ENCODE data around the gene TAS2R42. TPM values are rescaled to one million over a fixed set of nuclear protein-coding genes. Genes with fewer than 3 reads are reported as not detected.

The TAS2R42 gene
- not detected in 2 replicates for total RNA-seq

GRCh38 chr12:11186837-11187236, at the start of gene TAS2R42:
Gene TAS2R42 (minus strand): TSS chr12:11186937. CDS start chr12:11186937, 0 bp downstream.
- no peak for DNase-seq (ENCODE audit: extremely low read depth, low read depth, low spot score)

GRCh38 chr12:11233532-11233931, 46.8 kb upstream of the TAS2R42 start:
- DNase-seq (ENCODE audit: extremely low read depth, low read depth, low spot score) = no peak

- DNase-seq (ENCODE audit: extremely low read depth, low read depth, low spot score) = peak; percentile 31
These were observed 41.7 kb upstream of the TAS2R42 start for GRCh38 chr12:11228296-11228879.

GRCh38 chr12:11227373-11227772, 40.6 kb upstream of the TAS2R42 start:
- no peak for DNase-seq (ENCODE audit: extremely low read depth, low read depth, low spot score)

GRCh38 chr12:11209113-11209512, 22.4 kb upstream of the TAS2R42 start:
- no peak for DNase-seq (ENCODE audit: extremely low read depth, low read depth, low spot score)

- DNase-seq (ENCODE audit: extremely low read depth, low read depth, low spot score) = no peak
These were observed 17.4 kb upstream of the TAS2R42 start for GRCh38 chr12:11204173-11204572.

GRCh38 chr12:11202811-11203210, 16.1 kb upstream of the TAS2R42 start:
- DNase-seq (ENCODE audit: extremely low read depth, low read depth, low spot score) = no peak

GRCh38 chr12:11183011-11183410, 3.7 kb downstream of the TAS2R42 start:
- DNase-seq (ENCODE audit: extremely low read depth, low read depth, low spot score) = no peak

GRCh38 chr12:11182529-11182928, 4.2 kb downstream of the TAS2R42 start:
- no peak for DNase-seq (ENCODE audit: extremely low read depth, low read depth, low spot score)

GRCh38 chr12:11178250-11178649, 8.5 kb downstream of the TAS2R42 start:
- no peak for DNase-seq (ENCODE audit: extremely low read depth, low read depth, low spot score)

- no peak for DNase-seq (ENCODE audit: extremely low read depth, low read depth, low spot score)
These were observed 12.7 kb downstream of the TAS2R42 start for GRCh38 chr12:11174022-11174421.

GRCh38 chr12:11171969-11172675, 14.6 kb downstream of the TAS2R42 start:
- peak; percentile 39 for DNase-seq (ENCODE audit: extremely low read depth, low read depth, low spot score)

GRCh38 chr12:11171145-11171968, 15.4 kb downstream of the TAS2R42 start, which contains the start of gene SMIM10L1:
Gene SMIM10L1 (plus strand): TSS chr12:11171194. CDS start chr12:11171357, 163 bp downstream.
- peak; percentile 63 for DNase-seq (ENCODE audit: extremely low read depth, low read depth, low spot score)

- DNase-seq (ENCODE audit: extremely low read depth, low read depth, low spot score) = no peak
These were observed 16.0 kb downstream of the TAS2R42 start for GRCh38 chr12:11170810-11171144.

- DNase-seq (ENCODE audit: extremely low read depth, low read depth, low spot score) = no peak
These were observed 20.4 kb downstream of the TAS2R42 start for GRCh38 chr12:11166300-11166699.

- DNase-seq (ENCODE audit: extremely low read depth, low read depth, low spot score) = no peak
These were observed 22.4 kb downstream of the TAS2R42 start for GRCh38 chr12:11164384-11164783.

- DNase-seq (ENCODE audit: extremely low read depth, low read depth, low spot score) = no peak
These were observed 24.2 kb downstream of the TAS2R42 start for GRCh38 chr12:11162502-11162901.

- no peak for DNase-seq (ENCODE audit: extremely low read depth, low read depth, low spot score)
These were observed 27.8 kb downstream of the TAS2R42 start for GRCh38 chr12:11158885-11159444.

GRCh38 chr12:11154400-11154925, 32.3 kb downstream of the TAS2R42 start:
- no peak for DNase-seq (ENCODE audit: extremely low read depth, low read depth, low spot score)

- DNase-seq (ENCODE audit: extremely low read depth, low read depth, low spot score) = no peak
These were observed 34.0 kb downstream of the TAS2R42 start for GRCh38 chr12:11152725-11153124.

GRCh38 chr12:11150832-11151231, 35.9 kb downstream of the TAS2R42 start:
- DNase-seq (ENCODE audit: extremely low read depth, low read depth, low spot score) = no peak

Data from glomerular endothelial cell (primary cell).